ENCODE results near the gene PRSS21.

PRSS21 gene

GRCh38 chr16:2839650-2840450 is 22.8 kb downstream of the PRSS21 start:
- TF ChIP-seq GABPA (IDR thresholded peaks at IDR 0.05; ENCODE audit: low read depth), result no peak
- TF ChIP-seq SPI1 (IDR thresholded peaks at IDR 0.05; ENCODE audit: borderline replicate concordance, low read depth), result no peak
- TF ChIP-seq, protein P1, sequence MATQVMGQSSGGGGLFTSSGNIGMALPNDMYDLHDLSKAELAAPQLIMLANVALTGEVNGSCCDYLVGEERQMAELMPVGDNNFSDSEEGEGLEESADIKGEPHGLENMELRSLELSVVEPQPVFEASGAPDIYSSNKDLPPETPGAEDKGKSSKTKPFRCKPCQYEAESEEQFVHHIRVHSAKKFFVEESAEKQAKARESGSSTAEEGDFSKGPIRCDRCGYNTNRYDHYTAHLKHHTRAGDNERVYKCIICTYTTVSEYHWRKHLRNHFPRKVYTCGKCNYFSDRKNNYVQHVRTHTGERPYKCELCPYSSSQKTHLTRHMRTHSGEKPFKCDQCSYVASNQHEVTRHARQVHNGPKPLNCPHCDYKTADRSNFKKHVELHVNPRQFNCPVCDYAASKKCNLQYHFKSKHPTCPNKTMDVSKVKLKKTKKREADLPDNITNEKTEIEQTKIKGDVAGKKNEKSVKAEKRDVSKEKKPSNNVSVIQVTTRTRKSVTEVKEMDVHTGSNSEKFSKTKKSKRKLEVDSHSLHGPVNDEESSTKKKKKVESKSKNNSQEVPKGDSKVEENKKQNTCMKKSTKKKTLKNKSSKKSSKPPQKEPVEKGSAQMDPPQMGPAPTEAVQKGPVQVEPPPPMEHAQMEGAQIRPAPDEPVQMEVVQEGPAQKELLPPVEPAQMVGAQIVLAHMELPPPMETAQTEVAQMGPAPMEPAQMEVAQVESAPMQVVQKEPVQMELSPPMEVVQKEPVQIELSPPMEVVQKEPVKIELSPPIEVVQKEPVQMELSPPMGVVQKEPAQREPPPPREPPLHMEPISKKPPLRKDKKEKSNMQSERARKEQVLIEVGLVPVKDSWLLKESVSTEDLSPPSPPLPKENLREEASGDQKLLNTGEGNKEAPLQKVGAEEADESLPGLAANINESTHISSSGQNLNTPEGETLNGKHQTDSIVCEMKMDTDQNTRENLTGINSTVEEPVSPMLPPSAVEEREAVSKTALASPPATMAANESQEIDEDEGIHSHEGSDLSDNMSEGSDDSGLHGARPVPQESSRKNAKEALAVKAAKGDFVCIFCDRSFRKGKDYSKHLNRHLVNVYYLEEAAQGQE (IDR thresholded peaks at IDR 0.05; ENCODE audit: insufficient replicate concordance, low read depth), result no peak
- no peak for TF ChIP-seq CTCF (IDR thresholded peaks at IDR 0.05; ENCODE audit: insufficient read depth, low read length)
- no peak for TF ChIP-seq POLR2AphosphoS5 (IDR thresholded peaks at IDR 0.05; ENCODE audit: low read depth)
- no peak for DNase-seq (ENCODE audit: low read depth in 1 of 2, low spot score in 1 of 2)
- Histone ChIP-seq H3K27ac (replicated peaks) (no peak overlapping the region), H3K4me3 (replicated peaks; ENCODE audit: insufficient read depth, low read length) (no peak overlapping the region), H3K27me3 (ENCODE audit: insufficient read depth, poor library complexity, severe bottlenecking) (no peaks in the 10 kb centered on the region)

- H3K27me3 ChIP-seq (ENCODE audit: insufficient read depth, poor library complexity, severe bottlenecking), result no peaks in the 10 kb centered on the region
- TF ChIP-seq, protein P1 (IDR thresholded peaks at IDR 0.05; ENCODE audit: insufficient replicate concordance, low read depth), result no peak
- TF ChIP-seq SPI1 (IDR thresholded peaks at IDR 0.05; ENCODE audit: borderline replicate concordance, low read depth) (no peak), POLR2AphosphoS5 (IDR thresholded peaks at IDR 0.05; ENCODE audit: low read depth) (no peak), CTCF (IDR thresholded peaks at IDR 0.05; ENCODE audit: insufficient read depth, low read length) (no peak), GABPA (IDR thresholded peaks at IDR 0.05; ENCODE audit: low read depth) (no peak)
- H3K4me3 ChIP-seq (replicated peaks; ENCODE audit: insufficient read depth, low read length), result no peak overlapping the region
- H3K27ac ChIP-seq (replicated peaks), result no peak overlapping the region
- no peak for DNase-seq (ENCODE audit: low read depth in 1 of 2, low spot score in 1 of 2)
These were observed 23.9 kb downstream of the PRSS21 start for GRCh38 chr16:2840914-2841313.

GRCh38 chr16:2841606-2842339 is 24.7 kb downstream of the PRSS21 start:
- H3K27me3 ChIP-seq (ENCODE audit: insufficient read depth, poor library complexity, severe bottlenecking), result no peaks in the 10 kb centered on the region
- no peak overlapping the region for H3K4me3 ChIP-seq (replicated peaks; ENCODE audit: insufficient read depth, low read length)
- no peak for DNase-seq (ENCODE audit: low read depth in 1 of 2, low spot score in 1 of 2)
- no peak overlapping the region for H3K27ac ChIP-seq (replicated peaks)
- no peak for TF ChIP-seq POLR2AphosphoS5 (IDR thresholded peaks at IDR 0.05; ENCODE audit: low read depth)
- TF ChIP-seq, protein P1 (IDR thresholded peaks at IDR 0.05; ENCODE audit: insufficient replicate concordance, low read depth), result no peak
- TF ChIP-seq SPI1 (IDR thresholded peaks at IDR 0.05; ENCODE audit: borderline replicate concordance, low read depth), result no peak
- no peak for TF ChIP-seq GABPA (IDR thresholded peaks at IDR 0.05; ENCODE audit: low read depth)
- TF ChIP-seq CTCF (IDR thresholded peaks at IDR 0.05; ENCODE audit: insufficient read depth, low read length), result no peak
